ENCODE results near the gene CYB561D1. TPM values are rescaled to one million over a fixed set of nuclear protein-coding genes. Genes with fewer than 3 reads are reported as not detected.

Gene CYB561D1
- total and polyA plus RNA-seq, 2 donors (not counting 3 experiments of a cell fraction or from before 2014, with no cell fraction given), result 7.2 to 7.3 TPM

DNA sequence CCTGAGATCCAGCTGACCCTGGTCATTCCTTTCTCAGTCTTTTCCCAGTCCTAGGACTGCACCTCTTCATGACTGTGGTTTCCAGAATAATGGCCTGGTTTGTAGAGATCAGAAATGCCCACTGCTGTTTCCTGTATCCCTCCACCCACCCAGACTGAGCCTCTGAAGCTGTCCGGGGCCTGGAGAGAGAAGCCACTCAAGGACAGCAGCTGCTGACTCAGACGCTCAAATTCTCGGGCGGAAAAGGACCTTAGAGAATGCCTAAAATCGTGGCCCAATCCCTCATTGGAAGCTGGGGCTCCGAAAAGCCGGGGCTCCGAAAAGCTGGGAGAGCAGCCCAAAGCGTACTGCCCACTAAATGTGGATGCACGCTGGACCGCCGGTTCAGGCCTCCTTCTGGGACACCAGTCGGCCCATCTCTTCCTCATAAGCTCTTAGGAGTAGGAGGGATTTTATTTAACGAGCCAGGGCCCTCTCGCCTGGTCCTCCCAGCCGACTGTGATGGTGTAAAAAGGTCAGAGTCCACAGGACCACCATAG lies 38.0 kb downstream of the CYB561D1 start:
- dilution Hi-C loops (cut with MboI; ENCODE audit: extremely low pct_ligation_motif_present, low sequenced_read_pairs), result no loop called here
- ChIA-PET CTCF (interaction anchor here (0.6 to 18.7 kb wide), 40 partner anchors 9 to 503 kb away, joined by 3 to 955 read pairs (median 6); partner anchors contain the start of genes AHCYL1, AMIGO1, ATXN7L2 and CYB561D1), POLR2A (interaction anchor here (1.3 kb wide), 1 partner anchor 41 kb away, joined by 4 read pairs; no protein-coding TSS in a partner anchor)
- no peaks in the 10 kb centered on the region for H3K9me1 ChIP-seq (replicated peaks; ENCODE audit: control insufficient read depth, extremely low read depth, insufficient read depth, low read length)
- peaks cover 2 to 10% of the 10 kb centered on the region in 2 experiments for H3K27me3 ChIP-seq (ENCODE audit: control insufficient read depth in 2 of 2, insufficient read depth in 2 of 2, low read length in 2 of 2)
- no peak for DNase-seq (ENCODE audit: low read depth, low spot score)
- no peak overlapping the region for H2AFZ ChIP-seq (ENCODE audit: low read depth, low read length)
- intact Hi-C loops (cut with micrococcal nuclease), result loop anchor here (1.0 to 2.0 kb wide), 2 partner anchors 34 to 41 kb away; no protein-coding TSS in a partner anchor
- TF ChIP-seq POLR2A (IDR thresholded peaks at IDR 0.05; ENCODE audit: low read depth, low read length) (no peak), JUN (IDR thresholded peaks at IDR 0.05; ENCODE audit: borderline replicate concordance, insufficient read depth, insufficient read length, low read depth) (no peak), FOS (IDR thresholded peaks at IDR 0.05; ENCODE audit: borderline replicate concordance, insufficient read depth, low read length) (no peak), CTCF (IDR thresholded peaks at IDR 0.05; ENCODE audit: extremely low read depth in 1 of 2, insufficient read depth in 1 of 2, low read depth in 1 of 2, low read length in 2 of 2) (no peak), MYC (IDR thresholded peaks at IDR 0.05; ENCODE audit: low read depth, low read length) (no peak), GATA2 (IDR thresholded peaks at IDR 0.05; ENCODE audit: insufficient read depth, insufficient read length, low read depth, low read length) (no peak), POLR2AphosphoS5 (IDR thresholded peaks at IDR 0.05; ENCODE audit: insufficient read depth, low read depth, low read length) (no peak), MAX (IDR thresholded peaks at IDR 0.05; ENCODE audit: insufficient read depth, insufficient read length) (no peak), EZH2 (IDR thresholded peaks at IDR 0.05; ENCODE audit: borderline replicate concordance, low read depth, low read length, severe bottlenecking) (no peak)
- no peak for FAIRE-seq
- H4K20me1 ChIP-seq (replicated peaks; ENCODE audit: control insufficient read depth, extremely low read depth, insufficient read depth, low read length), result no peaks in the 10 kb centered on the region
- no peaks in the 10 kb centered on the region for H3K9me3 ChIP-seq (replicated peaks; ENCODE audit: control insufficient read depth, insufficient read depth, low read length)
- H3K79me2 ChIP-seq (ENCODE audit: control insufficient read depth, insufficient read depth, low read length), result no peaks in the 10 kb centered on the region
- H3K4me1 ChIP-seq (ENCODE audit: control insufficient read depth, extremely low read depth, insufficient read depth, low read length), result peaks cover 4% of the 10 kb centered on the region
- BruUV-seq (replicated peaks), result no TSS peak
- no peak overlapping the region for H3K9ac ChIP-seq (replicated peaks; ENCODE audit: extremely low read depth, insufficient read depth, low read length)
- H3K36me3 ChIP-seq (ENCODE audit: control insufficient read depth in 2 of 2, extremely low read depth in 1 of 2, insufficient read depth in 2 of 2, low read length in 2 of 2), result no peaks in the 10 kb centered on the region
- H3K4me3 ChIP-seq (replicated peaks in 1 of 3; ENCODE audit: insufficient read depth in 1 of 3, low read depth in 1 of 3, low read length in 3 of 3), result no peak overlapping the region
- H3K4me2 ChIP-seq (ENCODE audit: insufficient read depth, low read length), result no peak overlapping the region
- no peak overlapping the region for H3K27ac ChIP-seq (ENCODE audit: insufficient read depth, low read depth, low read length)

Measured in endothelial cell of umbilical vein (primary cell).